Thyroid gland (tissue), 4 donors: Measurements from ENCODE around the gene SEC14L5. TPM values are rescaled to one million over a fixed set of nuclear protein-coding genes. Genes with fewer than 3 reads are reported as not detected.

Experiments used
- DNase-seq, 2 donors: peaks; one replicate each; pipeline ENCODE4 v3.0.0-alpha.2; 2019
- H3K27ac ChIP-seq, 3 donors: fragments of 200-600 bp; sonication (generic); 1 replicate in 2 of 3; 2 replicates in 1 of 3; pipeline ENCODE4 v1.5.1; 2016 to 2019; ENCODE audit warnings: mild to moderate bottlenecking in 1 of 3, moderate library complexity in 1 of 3
- H3K27me3 ChIP-seq: fragments of 200-600 bp; sonication (generic); one replicate; pipeline ENCODE4 v1.5.1; 2019
- H3K36me3 ChIP-seq, 2 donors: fragments of 200-600 bp; sonication (generic); one replicate each; pipeline ENCODE4 v1.5.1; 2016 to 2019
- H3K4me1 ChIP-seq, 2 donors: fragments of 200-600 bp; sonication (generic); one replicate each; pipeline ENCODE4 v1.5.1; 2017 to 2019
- H3K4me3 ChIP-seq, 3 donors: fragments of 200-600 bp; sonication (generic); replicated peaks in 1 of 3; 1 replicate in 2 of 3; 2 replicates in 1 of 3; pipeline ENCODE4 v1.5.1; 2016; ENCODE audit warnings: mild to moderate bottlenecking in 1 of 3
- H3K9me3 ChIP-seq: fragments of 200-600 bp; sonication (generic); one replicate; pipeline ENCODE4 v1.5.1; 2017
- POLR2A ChIP-seq, 2 donors: fragments of 450-650 bp; IDR thresholded peaks; one replicate each; pipeline ENCODE4 v1.6.1; 2017; ENCODE audit warnings: antibody characterized with exemption in 2 of 2, mild to moderate bottlenecking in 2 of 2, moderate library complexity in 1 of 2
- WGBS, 2 donors: methylation state at CpG; one replicate each; pipeline ENCODE4 v1.1.5; 2017; 5-methylcytosine and 5-hydroxymethylcytosine counted together
- intact Hi-C: fragments of 100-400 bp; cut with DNase I; formaldehyde crosslinking; loops from one replicate; pipeline ENCODE4 v1.15.1; 2023
- total RNA-seq, 4 donors: library from RNA; depleted of rRNA; stranded (reverse); fragments of >200 nt; gene quantifications; one replicate each; pipeline ENCODE4 v1.2.3, GENCODE V29; 2016
- TF ChIP-seq, protein P1 (sequence below), 6 experiments: fragments of 200-600 bp in 3 of 6; fragments of 450-650 bp in 3 of 6; sonication (generic) in 3 of 6; IDR thresholded peaks; one replicate each; pipeline ENCODE4 v1.5.1; 2016 to 2019; ENCODE audit warnings: antibody characterized with exemption in 6 of 6, mild to moderate bottlenecking in 2 of 6, inconsistent platforms in 1 of 6, moderate library complexity in 1 of 6

SEC14L5 gene
- total RNA-seq, 4 donors from 2014 or later: 0.11 to 0.33 (median 0.21) TPM

GRCh38 chr16:4931381-4931780, 26.7 kb upstream of the SEC14L5 start:
- intact Hi-C loops: no loop called here
- WGBS, 2 donors: 73 to 92% methylated on average over 10 to 11 of the region's 11 CpGs
- Histone ChIP-seq H3K9me3 (no peaks in the 10 kb centered on the region), H3K36me3 (no peaks in the 10 kb centered on the region), H3K4me1 (peaks cover 37 to 46% of the 10 kb centered on the region in 2 donors), H3K27me3 (no peaks in the 10 kb centered on the region), H3K4me3 (no peak overlapping the region), H3K27ac (no peak overlapping the region)
- DNase-seq: no peak
- TF ChIP-seq, protein P1, sequence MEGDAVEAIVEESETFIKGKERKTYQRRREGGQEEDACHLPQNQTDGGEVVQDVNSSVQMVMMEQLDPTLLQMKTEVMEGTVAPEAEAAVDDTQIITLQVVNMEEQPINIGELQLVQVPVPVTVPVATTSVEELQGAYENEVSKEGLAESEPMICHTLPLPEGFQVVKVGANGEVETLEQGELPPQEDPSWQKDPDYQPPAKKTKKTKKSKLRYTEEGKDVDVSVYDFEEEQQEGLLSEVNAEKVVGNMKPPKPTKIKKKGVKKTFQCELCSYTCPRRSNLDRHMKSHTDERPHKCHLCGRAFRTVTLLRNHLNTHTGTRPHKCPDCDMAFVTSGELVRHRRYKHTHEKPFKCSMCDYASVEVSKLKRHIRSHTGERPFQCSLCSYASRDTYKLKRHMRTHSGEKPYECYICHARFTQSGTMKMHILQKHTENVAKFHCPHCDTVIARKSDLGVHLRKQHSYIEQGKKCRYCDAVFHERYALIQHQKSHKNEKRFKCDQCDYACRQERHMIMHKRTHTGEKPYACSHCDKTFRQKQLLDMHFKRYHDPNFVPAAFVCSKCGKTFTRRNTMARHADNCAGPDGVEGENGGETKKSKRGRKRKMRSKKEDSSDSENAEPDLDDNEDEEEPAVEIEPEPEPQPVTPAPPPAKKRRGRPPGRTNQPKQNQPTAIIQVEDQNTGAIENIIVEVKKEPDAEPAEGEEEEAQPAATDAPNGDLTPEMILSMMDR (IDR thresholded peaks at IDR 0.05): no peak
- no peak for TF ChIP-seq POLR2A (IDR thresholded peaks at IDR 0.05)

DNA sequence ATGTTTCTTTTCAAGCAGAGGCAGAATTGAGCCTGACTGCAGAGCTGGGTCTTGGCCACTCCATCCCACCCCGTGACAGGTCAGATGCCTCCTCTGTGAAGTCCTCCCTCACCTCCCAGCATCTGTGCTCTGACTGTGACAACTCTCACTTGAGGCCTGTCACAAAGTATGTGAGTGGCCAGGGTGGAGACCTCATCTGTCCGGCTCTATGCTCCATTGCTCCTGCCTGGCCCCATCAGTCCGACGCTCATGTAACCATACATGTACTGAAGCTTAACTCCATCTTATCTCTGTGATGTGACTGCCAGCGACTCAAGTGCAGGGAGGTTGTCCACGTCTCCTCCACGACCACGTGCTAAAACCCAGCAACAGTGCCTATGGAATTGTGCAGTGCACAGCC, 24.7 kb upstream of the SEC14L5 start:
- Histone ChIP-seq H3K27ac (peak overlapping the region in 1 of 3 donors; percentile 12), H3K4me3 (no peak overlapping the region), H3K27me3 (no peaks in the 10 kb centered on the region), H3K4me1 (peaks cover 41 to 42% of the 10 kb centered on the region in 2 donors), H3K9me3 (no peaks in the 10 kb centered on the region), H3K36me3 (no peaks in the 10 kb centered on the region)
- DNase-seq: no peak
- TF ChIP-seq, protein P1 (IDR thresholded peaks at IDR 0.05): no peak
- TF ChIP-seq POLR2A (IDR thresholded peaks at IDR 0.05): no peak
- WGBS, 2 donors: 77 to 82% methylated on average over 8 of the region's 8 CpGs
- intact Hi-C loops: no loop called here

DNA sequence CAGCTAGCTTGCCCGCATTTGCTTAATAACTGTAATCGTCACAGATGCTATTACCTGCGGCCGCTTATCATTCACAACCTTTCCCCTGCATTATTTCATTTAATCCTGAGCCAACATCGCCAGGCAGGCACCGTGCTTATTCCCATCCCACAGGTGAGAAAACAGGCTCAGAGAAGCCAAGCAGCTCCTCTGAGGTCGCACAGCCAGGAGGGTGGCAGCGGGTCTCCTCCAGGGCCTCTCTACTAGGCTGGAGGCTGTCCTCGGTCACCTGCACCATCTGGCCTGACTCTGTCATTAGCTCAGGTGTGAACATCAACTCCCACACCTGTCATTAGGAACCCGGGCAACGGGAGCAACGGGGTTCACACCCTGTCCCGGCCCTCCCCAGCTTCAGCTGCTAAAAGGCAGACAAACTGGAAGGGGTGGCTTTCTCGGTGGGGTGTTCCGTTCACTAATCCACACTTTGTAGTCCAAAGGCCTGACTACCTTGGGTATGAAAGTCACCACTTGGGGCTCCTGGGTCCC, 24.2 kb upstream of the SEC14L5 start:
- peaks cover 37 to 38% of the 10 kb centered on the region in 2 donors for H3K4me1 ChIP-seq

DNA sequence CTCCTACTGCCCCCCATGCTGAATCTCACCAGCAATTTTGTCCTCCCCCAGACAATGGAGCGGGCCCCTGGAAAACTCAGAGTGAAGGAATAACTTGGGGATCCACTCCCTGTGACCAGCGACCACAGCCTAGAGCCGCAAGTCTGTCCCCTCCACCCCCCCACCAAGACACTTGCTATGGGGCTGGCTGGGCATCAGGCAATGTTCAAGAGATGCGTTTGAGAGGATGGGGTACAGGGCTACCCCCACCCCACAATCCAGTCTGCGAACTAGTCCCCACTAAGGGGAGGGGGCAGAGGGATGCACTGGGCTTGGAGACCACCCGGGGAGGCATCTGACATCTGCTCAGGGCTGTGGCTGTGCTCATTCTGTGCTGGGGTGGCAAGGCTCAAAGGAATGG, 23.5 kb upstream of the SEC14L5 start:
- Histone ChIP-seq H3K4me1 (peaks cover 32% of the 10 kb centered on the region in 2 donors), H3K27ac (peak overlapping the region; percentile 66 to 82 (median 73)), H3K9me3 (no peaks in the 10 kb centered on the region), H3K27me3 (no peaks in the 10 kb centered on the region), H3K36me3 (no peaks in the 10 kb centered on the region), H3K4me3 (no peak overlapping the region)
- TF ChIP-seq POLR2A (IDR thresholded peaks at IDR 0.05): no peak
- TF ChIP-seq, protein P1 (IDR thresholded peaks at IDR 0.05): no peak
- no peak for DNase-seq
- intact Hi-C loops: no loop called here
- WGBS, 2 donors: 89 to 92% methylated on average over 6 of the region's 6 CpGs

More for the DNA sequence above, 24.2 kb upstream of the SEC14L5 start:
- no peaks in the 10 kb centered on the region for H3K36me3 ChIP-seq
- H3K27ac ChIP-seq: peak overlapping the region in 1 of 3 donors; percentile 73
- no peak for TF ChIP-seq POLR2A (IDR thresholded peaks at IDR 0.05)
- TF ChIP-seq, protein P1 (IDR thresholded peaks at IDR 0.05): no peak
- WGBS, 2 donors: 86 to 90% methylated on average over 15 of the region's 15 CpGs
- no peak overlapping the region for H3K4me3 ChIP-seq
- H3K9me3 ChIP-seq: no peaks in the 10 kb centered on the region
- intact Hi-C loops: no loop called here
- H3K27me3 ChIP-seq: no peaks in the 10 kb centered on the region
- no peak for DNase-seq

GRCh38 chr16:4935241-4935855, 22.8 kb upstream of the SEC14L5 start:
- WGBS, 2 donors: 30% methylated on average over 17 to 18 of the region's 19 CpGs
- TF ChIP-seq, protein P1 (IDR thresholded peaks at IDR 0.05): no peak
- peak in 1 of 2 donors; percentile 51 for TF ChIP-seq POLR2A (IDR thresholded peaks at IDR 0.05)
- H3K4me3 ChIP-seq: peak overlapping the region in 2 of 3 donors; percentile 68 to 86
- intact Hi-C loops: loop anchor here (5.0 kb wide), 1 partner anchor 53 kb away; no protein-coding TSS in a partner anchor
- peaks cover 31% of the 10 kb centered on the region in 2 donors for H3K4me1 ChIP-seq
- H3K27me3 ChIP-seq: no peaks in the 10 kb centered on the region
- no peaks in the 10 kb centered on the region for H3K36me3 ChIP-seq
- DNase-seq: peak; percentile 94 to 96
- H3K9me3 ChIP-seq: no peaks in the 10 kb centered on the region
- H3K27ac ChIP-seq: peak overlapping the region; percentile 73 to 82 (median 82)
